Panc1 (cell line): ENCODE data around the gene CLSTN3. TPM values are rescaled to one million over a fixed set of nuclear protein-coding genes. Genes with fewer than 3 reads are reported as not detected.

Experiments used
- ATAC-seq: fragments of 200-7000 bp; cut with Tn5 transposase; 2 replicates; pipeline ENCODE4 v1.9.1; 2020; ENCODE audit warnings: mild to moderate bottlenecking, moderate library complexity
- BruUV-seq: library from RNA; stranded (reverse); fragments of 400-500 nt; replicated peaks from 2 replicates; lab custom pipeline; 2021; lab: Mats Ljungman, UMichigan
- CTCF ChIA-PET: fragments of 300-600 bp; sonication (Branson Sonifier 250); formaldehyde crosslinking; loops from one replicate; lab custom pipeline; 2022; ENCODE audit warnings: antibody characterized with exemption; lab: Charles Lee
- POLR2A ChIA-PET: fragments of 300-600 bp; sonication (Branson Sonifier 250); formaldehyde crosslinking; loops from one replicate; lab custom pipeline; 2022; ENCODE audit warnings: antibody characterized with exemption; lab: Charles Lee
- DNase-seq: peaks from one replicate; pipeline ENCODE4 v3.0.0-alpha.2; 2010; ENCODE audit warnings: low read depth, low spot score
- H3K27ac ChIP-seq: 2 replicates; pipeline ENCODE4 v1.5.1; 2011; ENCODE audit warnings: mild to moderate bottlenecking, low read length, inconsistent platforms
- H3K27me3 ChIP-seq: fragments of 200-500 bp; sonication (Bioruptor generic); 2 replicates; pipeline ENCODE4 v1.6.0; 2014; ENCODE audit warnings: low read length, inconsistent platforms; ENCODE audit not compliant: control insufficient read depth, insufficient read depth
- H3K36me3 ChIP-seq: fragments of 200-500 bp; sonication (Bioruptor generic); 2 replicates; pipeline ENCODE4 v1.5.1; 2014; ENCODE audit warnings: inconsistent platforms, mild to moderate bottlenecking, low read length, moderate library complexity; ENCODE audit not compliant: control insufficient read depth, insufficient read depth
- H3K4me1 ChIP-seq: 2 replicates; pipeline ENCODE4 v1.5.1; 2011; ENCODE audit warnings: inconsistent platforms, mild to moderate bottlenecking, low read length, moderate library complexity; ENCODE audit not compliant: control insufficient read depth, insufficient read depth
- H3K4me3 ChIP-seq, 2 experiments: 2 replicates each; pipeline ENCODE4 v1.5.1; 2011 to 2012; ENCODE audit warnings: low read depth in 2 of 2, low read length in 2 of 2, mild to moderate bottlenecking in 2 of 2, inconsistent platforms in 1 of 2, moderate library complexity in 1 of 2
- H3K9me3 ChIP-seq: fragments of 200-500 bp; sonication (Bioruptor generic); 2 replicates; pipeline ENCODE4 v1.5.1; 2014; ENCODE audit warnings: low read depth, mild to moderate bottlenecking, inconsistent platforms, low read length, moderate library complexity; ENCODE audit not compliant: control insufficient read depth, insufficient read depth
- CTCF ChIP-seq: fragments of 450-650 bp; IDR thresholded peaks from 2 replicates; pipeline ENCODE4 v1.5.1; 2017; ENCODE audit warnings: mild to moderate bottlenecking
- POLR2AphosphoS5 ChIP-seq: IDR thresholded peaks from 2 replicates; pipeline ENCODE4 v1.6.1; 2012; ENCODE audit warnings: mild to moderate bottlenecking, low read depth, low read length, moderate library complexity
- REST ChIP-seq, 2 experiments: IDR thresholded peaks; 2 replicates each; pipeline ENCODE4 v1.6.1; 2011 to 2012; ENCODE audit warnings: low read depth in 2 of 2, control low read depth in 1 of 2, low read length in 1 of 2, mild to moderate bottlenecking in 1 of 2, moderate library complexity in 1 of 2; ENCODE audit not compliant: insufficient read depth in 1 of 2
- SIN3A ChIP-seq: IDR thresholded peaks from 2 replicates; pipeline ENCODE4 v1.6.1; 2012; ENCODE audit warnings: low read depth, mild to moderate bottlenecking, low read length, moderate library complexity, borderline replicate concordance; ENCODE audit not compliant: insufficient read depth
- TCF7L2 ChIP-seq: IDR thresholded peaks from 2 replicates; pipeline ENCODE4 v1.6.1; 2011; ENCODE audit warnings: mild to moderate bottlenecking, low read depth, low read length, inconsistent platforms
- in situ Hi-C: cut with HindIII; loops from 2 replicates; pipeline ENCODE4 v1.10.0; 2016; ENCODE audit warnings: low sequenced_read_pairs, low pct_unique_long_range_greater_than_20kb
- intact Hi-C: fragments of 100-400 bp; cut with micrococcal nuclease; formaldehyde crosslinking; loops from one replicate; pipeline ENCODE4 v1.10.0; 2022; ENCODE audit not compliant: unreplicated experiment
- total RNA-seq: library from RNA; stranded (reverse); gene quantifications from one replicate; pipeline ENCODE4 v1.2.1, GENCODE V29; 2021; ENCODE audit not compliant: unreplicated experiment

Gene CLSTN3
- total RNA-seq, 1 experiment from 2014 or later = 5.9 TPM

GRCh38 chr12:7118881-7119280 is 11.3 kb upstream of the CLSTN3 start:
- no TSS peak for BruUV-seq
- ATAC-seq (no peak), DNase-seq (no peak)
- intact Hi-C loops = loop anchor here (10.0 kb wide), 1 partner anchor 174 kb away; the partner anchor contains the start of genes C12orf57 and RNU7-1
- in situ Hi-C loops = no loop called here
- Histone ChIP-seq H3K4me1 (no peaks in the 10 kb centered on the region), H3K36me3 (no peaks in the 10 kb centered on the region), H3K4me3 (no peak overlapping the region), H3K9me3 (no peaks in the 10 kb centered on the region), H3K27me3 (no peaks in the 10 kb centered on the region), H3K27ac (no peak overlapping the region)
- no peak for TF ChIP-seq POLR2AphosphoS5
- TF ChIP-seq REST (IDR thresholded peaks at IDR 0.05; ENCODE audit: insufficient read depth in 1 of 2, low read depth in 2 of 2, low read length in 1 of 2) = no peak
- TF ChIP-seq CTCF = no peak
- TF ChIP-seq SIN3A = no peak
- TF ChIP-seq TCF7L2 = no peak
- ChIA-PET POLR2A (no interaction called here), CTCF (interaction anchor here (0.7 kb wide), 1 partner anchor 22 kb away, joined by 4 read pairs; no protein-coding TSS in a partner anchor)

GRCh38 chr12:7120166-7120565 is 10.0 kb upstream of the CLSTN3 start:
- no peak for DNase-seq
- in situ Hi-C loops = no loop called here
- Histone ChIP-seq H3K27me3 (no peaks in the 10 kb centered on the region), H3K4me1 (no peaks in the 10 kb centered on the region), H3K9me3 (no peaks in the 10 kb centered on the region), H3K36me3 (no peaks in the 10 kb centered on the region), H3K27ac (no peak overlapping the region), H3K4me3 (no peak overlapping the region)
- ChIA-PET POLR2A (no interaction called here), CTCF (no interaction called here)
- no TSS peak for BruUV-seq
- no peak for ATAC-seq
- intact Hi-C loops = no loop called here
- TF ChIP-seq CTCF = no peak
- no peak for TF ChIP-seq REST (IDR thresholded peaks at IDR 0.05; ENCODE audit: insufficient read depth in 1 of 2, low read depth in 2 of 2, low read length in 1 of 2)
- no peak for TF ChIP-seq POLR2AphosphoS5
- no peak for TF ChIP-seq TCF7L2
- no peak for TF ChIP-seq SIN3A
